Posterior cingulate gyrus (tissue), 11 donors: ENCODE data around the gene SLC35E3.
"Not testable (repeated sequence)": the region's sequence is repeated elsewhere in the genome, so short reads cannot be mapped to it uniquely, and the experiment has no call there.

Experiments
- DNase-seq, 10 donors: peaks; one replicate each; pipeline versions ENCODE4 v3.0.0 to v3.0.0-alpha.2; 2020 to 2021; ENCODE audit warnings: mixed read lengths in 3 of 10
- intact Hi-C: fragments of 100-400 bp; cut with DNase I; formaldehyde crosslinking; loops from one replicate; pipeline ENCODE4 v1.15.1; 2023

SLC35E3 gene

GRCh38 chr12:68809190-68810026 lies 63.4 kb downstream of the SLC35E3 start:
- intact Hi-C loops: loop anchor here (5.0 to 10.0 kb wide), 2 partner anchors 197 to 475 kb away; partner anchors contain the start of genes MDM1 and RAP1B
- DNase-seq: no peak

DNA sequence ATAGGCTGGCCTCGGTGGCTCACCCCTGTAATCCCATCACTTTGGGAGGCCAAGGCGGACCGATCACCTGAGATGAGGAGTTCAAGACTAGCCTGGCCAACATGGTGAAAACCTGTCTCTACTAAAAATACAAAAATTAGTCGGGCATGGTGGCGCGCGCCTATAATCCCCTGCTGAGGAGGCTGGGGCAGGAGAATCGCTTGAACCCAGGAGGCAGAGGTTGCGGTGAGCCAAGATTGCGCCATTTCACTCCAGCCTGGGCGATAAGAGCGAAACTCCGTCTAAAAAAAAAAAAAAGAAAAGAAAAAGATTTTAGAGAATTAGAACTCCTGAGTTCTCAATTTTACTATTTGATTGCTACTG lies 64.0 kb downstream of the SLC35E3 start:
- intact Hi-C loops, DNase-seq: not testable (repeated sequence)

GRCh38 chr12:68811573-68811972 lies 65.6 kb downstream of the SLC35E3 start:
- intact Hi-C loops, DNase-seq: not testable (repeated sequence)

GRCh38 chr12:68812553-68813241 lies 66.7 kb downstream of the SLC35E3 start:
- intact Hi-C loops: no loop called here
- no peak for DNase-seq

- intact Hi-C loops: no loop called here
- DNase-seq: no peak
Measured at GRCh38 chr12:68813242-68813593, 67.2 kb downstream of the SLC35E3 start.

DNA sequence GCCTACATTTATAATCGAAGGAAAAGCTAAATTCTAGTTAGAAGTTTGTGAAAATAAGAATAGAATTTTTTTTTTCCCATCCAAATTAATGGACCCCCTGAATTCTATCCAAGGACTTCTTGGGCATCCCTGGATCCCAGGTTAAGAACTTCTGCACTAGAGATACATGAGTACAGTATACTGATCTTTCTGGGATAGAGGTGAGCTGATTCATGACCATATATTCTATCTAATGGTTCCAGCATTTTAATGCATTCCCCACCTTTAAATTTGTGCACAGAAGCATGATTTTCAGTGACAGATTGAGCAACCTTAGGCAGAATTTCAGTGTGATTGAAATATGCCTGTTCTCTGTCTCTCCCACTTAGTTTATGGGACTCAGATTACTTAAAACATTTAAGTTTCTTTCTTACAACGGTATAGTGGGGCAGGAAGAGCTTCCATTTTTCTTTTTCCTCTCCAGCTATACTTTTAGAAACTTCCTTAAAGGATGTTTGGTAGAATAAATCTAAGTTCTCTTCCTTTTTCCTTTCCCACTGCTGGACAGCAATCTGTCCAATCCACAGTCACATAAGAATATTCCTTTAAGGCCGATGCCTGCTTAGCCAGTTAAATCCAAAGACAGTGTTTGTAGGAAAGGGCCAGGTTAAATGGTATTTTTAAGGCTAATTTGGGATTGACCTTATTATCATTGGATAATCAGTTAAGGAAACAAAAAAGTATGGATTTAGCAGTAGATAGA lies 68.7 kb downstream of the SLC35E3 start:
- DNase-seq: no peak
- intact Hi-C loops: no loop called here

DNA sequence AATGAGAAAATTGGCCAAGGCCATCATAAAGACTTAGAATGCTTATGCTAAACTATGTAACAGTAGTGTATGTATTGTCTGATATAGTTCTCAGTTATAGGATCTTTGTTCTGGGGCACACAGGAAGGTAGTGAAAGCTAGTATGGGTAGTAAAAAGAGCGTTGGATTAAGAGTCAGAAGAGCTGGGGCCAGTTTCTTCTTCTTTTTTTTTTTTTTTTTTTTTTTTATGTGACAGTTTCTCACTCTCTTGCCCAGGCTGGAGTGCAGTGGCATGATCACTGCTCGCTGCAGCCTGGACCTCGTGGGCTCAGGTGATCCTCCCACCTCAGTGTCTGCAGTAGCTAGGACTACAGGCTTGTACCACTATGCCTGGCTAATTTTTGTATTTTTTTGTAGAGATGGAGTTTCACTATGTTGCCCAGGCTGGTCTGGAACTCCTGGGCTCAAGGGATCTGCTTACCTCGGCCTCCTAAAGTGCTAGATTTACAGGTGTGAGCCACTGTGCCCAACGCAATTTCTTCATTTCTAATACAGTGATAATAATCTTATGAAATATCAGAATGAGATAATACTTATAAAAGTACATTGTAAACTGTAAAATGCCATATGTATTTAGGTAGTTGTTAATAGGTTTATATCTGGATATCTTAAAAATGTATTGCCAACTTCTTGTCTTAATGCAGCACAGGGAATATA lies 69.4 kb downstream of the SLC35E3 start:
- intact Hi-C loops: no loop called here
- no peak for DNase-seq

- intact Hi-C loops: no loop called here
- no peak for DNase-seq
Measured at GRCh38 chr12:68815928-68816800, 70.2 kb downstream of the SLC35E3 start.

- DNase-seq, intact Hi-C loops: not testable (repeated sequence)
Measured at GRCh38 chr12:68819481-68819880, 73.5 kb downstream of the SLC35E3 start.

DNA sequence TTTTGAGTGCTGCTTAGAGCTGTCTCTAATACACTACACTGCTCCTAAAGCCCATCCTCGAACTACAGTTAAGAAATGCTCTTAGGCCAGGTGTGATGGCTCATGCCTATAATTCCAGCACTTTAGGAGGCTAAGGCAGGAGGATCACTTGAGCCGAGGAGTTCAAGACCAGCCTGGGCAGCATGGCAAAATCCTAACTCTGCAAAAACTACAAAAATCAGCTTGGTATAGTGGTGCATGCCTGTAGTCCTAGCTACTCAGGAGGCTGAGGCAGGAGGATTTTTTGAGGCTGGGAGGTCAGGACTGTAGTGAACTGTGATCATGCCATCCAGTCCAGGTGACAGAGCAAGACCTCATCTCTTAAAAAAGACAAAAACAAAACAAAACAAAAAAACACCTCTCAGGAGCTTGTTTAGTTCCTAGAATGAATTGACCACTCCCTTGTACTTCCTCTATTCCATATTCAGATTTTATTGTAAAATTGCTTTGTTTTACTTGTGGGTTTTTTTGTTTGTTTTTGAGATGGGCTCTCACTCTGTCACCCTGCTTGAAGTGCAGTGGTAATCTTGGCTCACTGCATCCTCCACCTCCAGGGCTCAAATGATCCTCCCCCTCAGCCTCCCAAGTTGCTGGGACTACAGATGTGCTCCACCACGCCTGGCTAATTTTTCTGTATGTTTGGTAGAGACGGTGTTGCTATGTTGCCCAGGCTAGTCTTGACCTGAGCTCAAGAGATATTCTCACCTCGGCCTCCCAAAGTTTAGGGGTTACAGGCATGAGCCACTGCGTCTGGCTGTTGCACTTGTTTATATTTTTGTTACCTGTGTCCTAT lies 75.6 kb downstream of the SLC35E3 start:
- DNase-seq: no peak
- intact Hi-C loops: loop anchor here (5.0 kb wide), 1 partner anchor 134 kb away; the partner anchor contains the start of gene NUP107

DNA sequence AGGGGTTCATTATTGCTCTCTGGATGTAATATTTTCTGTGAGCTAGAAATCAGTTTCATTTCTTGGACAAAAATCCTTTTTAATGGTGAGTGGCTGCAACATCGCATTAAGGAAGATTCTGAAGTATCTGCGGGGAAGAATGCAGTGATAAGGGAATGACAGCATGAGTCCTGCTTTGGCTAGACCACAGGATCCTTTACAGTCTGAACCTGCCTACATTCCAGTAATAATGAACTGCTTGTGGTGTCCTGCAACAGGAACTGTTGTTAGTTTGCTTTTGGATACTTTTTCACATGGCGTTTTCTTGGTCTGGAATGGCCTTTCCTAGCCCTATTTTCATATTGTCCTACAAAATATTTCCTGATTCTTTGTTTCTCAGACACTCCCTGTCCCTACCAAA lies 77.7 kb downstream of the SLC35E3 start:
- intact Hi-C loops: loop anchor here (5.0 kb wide), 1 partner anchor 136 kb away; the partner anchor contains the start of gene NUP107

DNA sequence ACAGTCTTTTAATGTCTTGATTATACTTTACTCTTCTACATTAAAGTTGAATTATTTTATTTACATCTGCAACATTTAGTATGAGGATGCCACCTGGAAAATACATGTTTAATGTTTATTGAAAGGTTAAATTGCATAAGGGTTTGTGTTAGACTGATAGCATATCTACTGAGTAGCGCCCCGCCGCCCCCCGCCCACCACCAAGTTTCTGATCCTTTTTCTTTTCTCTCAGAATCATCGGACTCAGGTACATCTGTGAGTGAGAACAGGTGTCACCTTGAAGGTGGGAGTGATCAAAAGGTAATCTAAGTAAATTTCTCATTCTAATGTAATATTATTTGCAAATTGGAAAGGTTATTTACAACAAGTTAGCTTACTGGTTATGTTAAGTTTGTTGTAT lies 78.2 kb downstream of the SLC35E3 start:
- DNase-seq: no peak

More for the DNA sequence above, 77.7 kb downstream of the SLC35E3 start:
- DNase-seq: no peak

GRCh38 chr12:68824597-68825250 lies 78.7 kb downstream of the SLC35E3 start:
- DNase-seq: no peak
- intact Hi-C loops: loop anchor here (5.0 kb wide), 1 partner anchor 137 kb away; the partner anchor contains the start of gene NUP107

More for the DNA sequence above, 78.2 kb downstream of the SLC35E3 start:
- intact Hi-C loops: loop anchor here (5.0 kb wide), 1 partner anchor 137 kb away; the partner anchor contains the start of gene NUP107

- no peak for DNase-seq
- intact Hi-C loops: no loop called here
Measured at GRCh38 chr12:68825569-68826217, 79.7 kb downstream of the SLC35E3 start.

DNA sequence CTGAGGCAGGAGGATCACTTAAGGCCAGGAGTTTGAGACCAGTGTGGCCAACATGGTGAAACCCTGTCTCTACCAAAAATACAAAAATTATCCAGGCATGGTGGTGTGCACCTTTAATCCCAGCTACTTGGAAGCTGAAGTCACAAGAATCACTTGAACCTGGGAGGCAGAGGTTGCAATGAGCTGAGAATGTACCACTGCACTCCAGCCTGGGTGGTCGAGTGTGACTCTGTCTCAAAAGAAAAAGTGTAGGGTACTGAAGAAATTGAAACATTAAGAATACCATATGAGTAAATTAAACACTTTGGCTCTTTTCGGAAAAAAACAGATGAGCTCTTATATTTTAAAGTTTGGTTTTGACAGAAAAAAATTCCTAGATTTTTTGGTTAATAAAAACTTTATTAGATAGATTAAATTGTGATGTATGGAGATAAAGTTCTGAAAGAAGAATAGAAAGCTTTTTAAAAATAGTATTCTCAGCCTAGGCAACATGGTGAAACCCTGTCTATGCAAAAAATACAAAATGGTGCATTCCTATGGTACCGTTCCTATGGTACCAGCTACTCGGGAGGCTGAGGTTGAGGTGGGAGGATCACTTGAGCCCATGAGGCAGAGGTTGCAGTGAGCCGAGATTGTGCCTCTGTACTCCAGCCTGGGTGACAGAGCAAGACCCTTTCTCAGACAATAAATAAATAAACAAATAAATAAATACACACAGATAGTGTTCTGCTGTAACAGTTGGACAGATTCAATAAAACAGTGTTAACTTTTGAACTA lies 82.1 kb downstream of the SLC35E3 start:
- DNase-seq: no peak
- intact Hi-C loops: no loop called here

DNA sequence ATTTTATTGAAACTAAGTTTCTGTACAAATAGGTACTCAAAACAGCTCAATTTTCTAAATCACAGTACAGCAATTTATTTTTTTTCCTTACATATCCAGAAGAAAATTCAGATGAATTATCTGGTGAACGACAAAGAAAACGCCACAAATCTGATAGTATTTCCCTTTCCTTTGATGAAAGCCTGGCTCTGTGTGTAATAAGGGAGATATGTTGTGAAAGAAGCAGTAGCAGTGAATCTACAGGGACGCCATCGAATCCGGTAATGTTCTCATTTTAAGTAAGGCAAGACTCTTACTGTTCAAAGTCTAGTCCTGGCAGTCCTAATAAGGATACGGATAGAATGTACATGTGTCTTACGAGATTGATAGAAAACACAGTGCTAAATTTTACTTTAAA lies 82.7 kb downstream of the SLC35E3 start:
- intact Hi-C loops: loop anchor here (1.0 kb wide), 1 partner anchor 242 kb away; no protein-coding TSS in a partner anchor
- no peak for DNase-seq
